A673 (cell line): Measurements from ENCODE around the gene SYT4. TPM values are rescaled to one million over a fixed set of nuclear protein-coding genes. Genes with fewer than 3 reads are reported as not detected.

Experiments
- BruUV-seq: library from RNA; stranded (reverse); fragments of 400-500 nt; replicated peaks from 2 replicates; lab custom pipeline; 2021; lab: Mats Ljungman, UMichigan
- CTCF ChIA-PET: fragments of 300-600 bp; sonication (Branson Sonifier 250); formaldehyde crosslinking; loops from one replicate; lab custom pipeline; 2022; ENCODE audit warnings: antibody characterized with exemption; lab: Charles Lee
- POLR2A ChIA-PET: fragments of 300-600 bp; sonication (Branson Sonifier 250); formaldehyde crosslinking; loops from one replicate; lab custom pipeline; 2022; ENCODE audit warnings: antibody characterized with exemption; ENCODE audit not compliant: low non-redundant PET; lab: Charles Lee
- DNase-seq: peaks from one replicate; pipeline ENCODE4 v3.0.0-alpha.2; 2015; ENCODE audit warnings: low spot score
- H3K27ac ChIP-seq: fragments of 200-600 bp; sonication (generic); 2 replicates; pipeline ENCODE4 v1.5.1; 2016; ENCODE audit warnings: mixed run types, low read depth, mild to moderate bottlenecking, mixed read lengths, antibody characterized with exemption, low read length; ENCODE audit not compliant: poor library complexity, severe bottlenecking
- H3K27me3 ChIP-seq: fragments of 200-600 bp; sonication (generic); replicated peaks from 2 replicates; pipeline ENCODE4 v1.6.1; 2017; ENCODE audit warnings: mixed run types, low read depth, mild to moderate bottlenecking, mixed read lengths, antibody characterized with exemption, low read length; ENCODE audit not compliant: insufficient read depth, poor library complexity
- H3K36me3 ChIP-seq: fragments of 200-600 bp; sonication (generic); 2 replicates; pipeline ENCODE4 v1.6.1; 2016; ENCODE audit warnings: mixed run types, mild to moderate bottlenecking, mixed read lengths, antibody characterized with exemption, low read length; ENCODE audit not compliant: insufficient read depth, poor library complexity, severe bottlenecking
- H3K4me1 ChIP-seq: fragments of 200-600 bp; sonication (generic); 2 replicates; pipeline ENCODE4 v1.6.1; 2017; ENCODE audit warnings: mixed run types, mild to moderate bottlenecking, mixed read lengths, antibody characterized with exemption, low read length; ENCODE audit not compliant: insufficient read depth, poor library complexity, severe bottlenecking
- H3K4me3 ChIP-seq: fragments of 200-600 bp; sonication (generic); 2 replicates; pipeline ENCODE4 v1.5.1; 2016; ENCODE audit warnings: low read depth, mixed run types, mild to moderate bottlenecking, mixed read lengths, low read length; ENCODE audit not compliant: poor library complexity, severe bottlenecking
- H3K9me3 ChIP-seq: fragments of 200-600 bp; sonication (generic); 2 replicates; pipeline ENCODE4 v1.6.1; 2016; ENCODE audit warnings: mixed run types, low read depth, mild to moderate bottlenecking, mixed read lengths, antibody characterized with exemption, low read length; ENCODE audit not compliant: poor library complexity, severe bottlenecking
- CTCF ChIP-seq: fragments of 300-800, 200-600 bp; sonication (generic); conservative IDR thresholded peaks from 2 replicates; pipeline ENCODE4 v1.5.1; 2017; ENCODE audit warnings: low read depth, mild to moderate bottlenecking, antibody characterized with exemption, low read length, moderate library complexity, mixed read lengths
- EZH2 ChIP-seq: fragments of 200-600 bp; sonication (generic); IDR thresholded peaks from 2 replicates; pipeline ENCODE4 v1.6.1; 2017; ENCODE audit warnings: borderline replicate concordance, low read depth, mild to moderate bottlenecking, mixed read lengths, antibody characterized with exemption, low read length; ENCODE audit not compliant: poor library complexity, severe bottlenecking
- intact Hi-C: fragments of 100-400 bp; cut with micrococcal nuclease; formaldehyde crosslinking; loops from one replicate; pipeline ENCODE4 v1.10.0; 2022; ENCODE audit not compliant: unreplicated experiment
- total RNA-seq: library from RNA; stranded (reverse); gene quantifications from 2 replicates; pipeline ENCODE4 v1.2.3, GENCODE V29; 2021

The SYT4 gene
- total RNA-seq, 1 experiment from 2014 or later = 2.3 TPM

- intact Hi-C loops = no loop called here
- no TSS peak for BruUV-seq
- Histone ChIP-seq H3K36me3 (no peaks in the 10 kb centered on the region), H3K4me1 (no peaks in the 10 kb centered on the region), H3K27ac (no peak overlapping the region), H3K9me3 (no peaks in the 10 kb centered on the region), H3K4me3 (no peak overlapping the region), H3K27me3 (no peaks in the 10 kb centered on the region)
- POLR2A ChIA-PET = no interaction called here
- TF ChIP-seq CTCF (no peak), EZH2 (no peak)
- no peak for DNase-seq
- CTCF ChIA-PET = no interaction called here
These were observed 40.4 kb downstream of the SYT4 start for GRCh38 chr18:43236921-43237320.

- ChIA-PET POLR2A (no interaction called here), CTCF (no interaction called here)
- H3K9me3 ChIP-seq = no peaks in the 10 kb centered on the region
These were observed 42.4 kb downstream of the SYT4 start for GRCh38 chr18:43234889-43235288.

GRCh38 chr18:43222501-43222900, 54.8 kb downstream of the SYT4 start:
- DNase-seq = no peak
- Histone ChIP-seq H3K27me3 (no peaks in the 10 kb centered on the region), H3K9me3 (no peaks in the 10 kb centered on the region), H3K27ac (no peak overlapping the region), H3K36me3 (no peaks in the 10 kb centered on the region), H3K4me1 (no peaks in the 10 kb centered on the region), H3K4me3 (no peak overlapping the region)
- no TSS peak for BruUV-seq
- ChIA-PET CTCF (no interaction called here), POLR2A (no interaction called here)
- TF ChIP-seq CTCF = no peak
- TF ChIP-seq EZH2 = no peak
- intact Hi-C loops = no loop called here

More at GRCh38 chr18:43234889-43235288, 42.4 kb downstream of the SYT4 start:
- intact Hi-C loops = no loop called here
- Histone ChIP-seq H3K27me3 (no peaks in the 10 kb centered on the region), H3K4me1 (no peaks in the 10 kb centered on the region), H3K27ac (no peak overlapping the region), H3K4me3 (no peak overlapping the region), H3K36me3 (no peaks in the 10 kb centered on the region)
- DNase-seq = no peak
- BruUV-seq = no TSS peak
- TF ChIP-seq EZH2 (no peak), CTCF (no peak)
